NCI-H2196 (cell line): ENCODE data around the gene CCND3.

Source experiments
- DNase-seq: peaks from one replicate; lab custom pipeline; 2025; ENCODE audit not compliant: unreplicated experiment; lab: John Stamatoyannopoulos, UW

CCND3 gene

DNA sequence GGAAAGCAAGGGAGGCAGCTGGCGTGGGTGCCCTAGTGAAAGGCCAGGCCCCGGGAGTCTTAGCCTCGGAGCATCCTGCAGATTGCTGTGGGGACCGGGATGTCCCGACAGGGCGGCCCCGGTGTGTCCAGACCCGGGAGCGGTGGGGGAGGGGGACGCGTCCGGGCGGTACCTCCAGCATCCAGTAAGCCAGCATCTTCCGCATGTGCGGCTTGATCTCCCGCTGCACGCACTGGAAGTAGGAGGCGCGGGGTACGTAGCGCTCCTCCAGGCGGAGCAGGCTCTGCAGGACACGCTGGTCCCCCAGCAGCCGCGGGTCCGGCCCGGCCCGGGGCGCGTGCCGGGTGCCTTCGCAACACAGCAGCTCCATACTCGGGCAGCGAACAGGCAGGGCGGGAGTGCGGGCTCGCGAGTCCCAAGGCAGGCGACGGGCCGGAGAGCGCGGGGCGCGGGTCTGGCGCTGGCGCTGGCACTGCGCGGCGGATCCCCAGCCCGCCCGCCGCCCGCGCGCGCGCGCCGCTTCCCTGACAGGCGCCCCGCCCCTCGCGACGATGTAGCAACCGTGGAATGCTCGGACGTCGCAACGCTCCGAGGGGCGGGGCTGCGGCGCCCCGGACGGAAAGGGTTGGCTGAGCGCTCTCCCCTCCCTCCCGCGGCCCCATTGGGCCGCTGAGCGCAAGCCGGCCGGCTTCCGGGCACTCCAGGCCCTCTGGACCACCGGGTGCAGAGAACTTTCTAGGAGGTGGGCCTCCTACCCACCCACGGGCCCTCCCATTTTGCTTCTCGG, at the start of gene CCND3:
Gene CCND3 (minus strand): TSS at position 529 of the 787 bp plus-strand sequence. CDS start 159 bp downstream, at position 370.
- peak; percentile 94 for DNase-seq

DNA sequence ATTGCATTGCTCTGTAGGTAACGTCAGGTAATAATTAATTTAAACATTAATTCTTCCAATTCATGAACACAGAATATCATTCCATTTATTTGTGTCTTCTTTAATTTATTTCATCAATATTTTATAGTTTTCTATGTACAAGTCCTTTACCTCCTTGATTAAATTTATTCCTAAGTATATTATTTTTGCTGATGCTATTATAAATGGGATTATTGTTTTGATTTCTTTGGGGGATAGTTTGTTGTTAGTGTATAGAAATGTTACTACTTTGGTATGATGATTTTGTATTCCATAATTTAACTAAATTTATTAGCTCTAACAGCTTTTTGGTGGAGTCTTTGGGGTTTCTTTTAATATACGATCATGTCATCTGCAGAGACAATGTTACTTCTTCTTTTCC, 44.7 kb upstream of the CCND3 start:
- no peak for DNase-seq

DNA sequence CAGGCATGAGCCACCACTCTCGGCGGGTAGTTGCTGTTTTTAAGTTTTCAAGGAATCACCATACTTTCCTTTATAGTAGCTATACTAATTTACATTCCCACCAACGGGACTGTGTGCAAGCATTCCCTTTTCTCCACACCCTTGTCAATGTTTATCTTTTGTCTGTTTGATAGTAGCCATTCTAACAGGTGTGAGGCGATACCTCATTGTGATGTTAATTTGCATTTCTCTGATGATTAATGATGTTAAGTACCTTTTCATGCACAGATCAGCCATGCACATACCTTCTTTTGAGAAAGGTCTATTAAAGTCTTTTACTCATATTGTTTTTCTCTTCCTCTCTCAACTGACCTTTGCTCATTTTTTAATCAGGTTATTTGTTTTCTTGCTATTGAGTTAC, 43.0 kb upstream of the CCND3 start:
- DNase-seq = no peak

DNA sequence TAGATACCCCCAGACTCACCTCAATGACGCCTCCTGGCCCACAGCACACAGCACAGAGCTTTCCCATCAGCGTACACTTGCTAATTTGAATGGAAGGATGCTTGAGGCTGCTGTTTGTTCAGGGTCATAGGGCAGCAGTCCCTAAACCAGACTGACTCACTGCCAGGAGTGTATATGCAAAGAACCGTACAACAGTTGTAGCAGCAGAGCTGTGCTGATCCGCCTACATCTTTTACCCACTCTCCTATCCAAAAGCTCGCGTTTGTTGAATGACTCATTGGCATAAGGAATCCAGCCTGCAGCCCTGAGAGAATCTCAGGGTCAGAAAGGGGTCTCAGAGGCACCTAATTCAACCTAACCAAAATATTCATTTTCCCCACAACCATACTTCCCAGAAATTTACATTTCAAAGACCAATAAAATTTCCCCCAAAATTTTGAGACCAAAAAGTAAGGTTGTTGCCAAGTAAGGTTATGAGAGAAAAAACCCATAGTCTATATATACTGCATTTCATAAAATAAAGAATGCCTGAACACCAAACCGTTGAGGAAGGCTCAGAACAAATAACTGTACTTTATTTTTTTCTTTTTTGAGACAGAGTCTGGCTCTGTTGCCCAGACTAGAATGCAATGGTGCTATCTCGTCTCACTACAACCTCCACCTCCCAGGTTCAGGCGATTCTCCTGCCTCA, 35.3 kb upstream of the CCND3 start:
- DNase-seq = no peak

DNA sequence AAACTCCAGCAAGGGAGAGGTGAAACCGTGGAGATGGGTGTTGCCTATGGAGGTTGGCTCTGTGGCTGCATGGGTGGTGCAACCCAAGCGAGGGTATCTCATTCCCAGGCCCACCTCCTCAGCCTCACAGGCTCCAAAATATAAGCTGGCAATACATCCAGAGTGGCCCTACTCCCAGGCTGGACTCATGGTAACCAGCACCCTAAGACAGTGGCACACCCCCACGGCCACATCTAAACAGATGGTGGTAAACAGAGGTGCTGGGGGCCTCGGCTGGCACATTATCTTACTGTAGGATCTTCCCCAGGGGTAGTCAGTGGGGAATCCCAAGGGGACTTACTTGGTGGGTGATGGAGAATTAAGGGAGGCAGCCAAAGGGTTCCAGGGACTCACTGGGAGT, 33.7 kb upstream of the CCND3 start:
- no peak for DNase-seq

DNA sequence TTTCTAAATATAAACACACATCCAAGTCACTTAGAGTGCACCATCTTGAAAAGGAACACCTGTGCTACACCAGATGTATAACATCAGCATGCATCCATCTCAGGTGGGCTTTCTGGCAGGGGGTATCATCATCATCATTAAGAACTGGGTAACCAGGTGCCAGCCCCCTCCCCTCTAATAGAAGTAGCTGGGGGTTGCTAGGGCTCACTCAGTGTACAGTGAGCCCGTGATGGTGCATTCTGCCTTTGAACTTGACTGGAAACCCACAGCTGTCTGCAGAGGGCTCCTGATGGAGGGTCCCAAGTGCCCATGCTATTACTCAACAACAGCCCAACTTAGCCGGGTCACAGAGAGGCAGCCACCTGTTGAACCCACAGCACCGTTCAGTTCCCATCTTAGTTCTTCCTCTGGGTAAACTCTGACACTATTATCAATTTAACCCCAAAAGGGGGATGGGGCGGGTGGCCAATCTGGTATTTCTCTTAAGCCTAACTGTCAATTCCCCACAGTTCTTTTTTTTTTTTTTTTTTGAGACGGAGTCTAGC, 32.7 kb upstream of the CCND3 start:
- DNase-seq = no peak

DNA sequence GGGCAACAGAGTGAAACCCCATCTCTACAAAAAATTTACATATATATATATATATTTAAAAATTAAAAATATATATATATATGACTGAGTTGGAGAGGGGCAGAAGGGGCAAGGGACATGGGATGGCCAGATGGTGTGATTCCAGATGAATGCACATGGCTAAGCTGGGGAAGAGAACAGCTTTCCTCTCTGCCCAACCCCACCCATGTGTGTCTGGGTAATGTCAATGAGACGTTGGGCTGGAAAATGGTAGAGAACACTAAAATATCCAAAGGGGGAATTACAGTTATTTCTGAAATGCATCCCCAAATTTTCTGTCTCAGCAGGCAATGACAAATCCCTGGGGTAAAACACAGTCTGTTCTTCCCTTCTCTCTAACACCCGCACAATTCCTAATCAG, 31.2 kb upstream of the CCND3 start:
- DNase-seq = no peak

DNA sequence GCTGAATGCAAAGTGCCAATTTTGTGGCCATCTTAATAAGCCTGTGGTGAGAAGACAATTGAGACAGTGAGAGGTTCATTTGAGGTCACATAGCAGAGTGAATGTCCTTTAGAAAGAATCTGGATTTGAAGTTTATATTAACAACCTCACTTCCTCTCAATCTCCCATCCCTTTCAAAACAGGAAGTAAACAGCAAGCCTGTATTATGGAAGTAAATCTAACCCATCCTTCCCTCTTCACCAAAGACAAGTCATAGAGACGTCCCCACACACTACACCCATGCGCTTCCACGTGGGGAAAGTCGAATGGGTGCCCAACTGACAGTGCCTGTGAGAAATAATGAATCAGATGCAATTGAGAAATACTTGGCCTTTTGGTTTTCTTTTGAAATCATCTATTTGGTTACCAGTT, 28.8 kb upstream of the CCND3 start:
- DNase-seq = no peak

DNA sequence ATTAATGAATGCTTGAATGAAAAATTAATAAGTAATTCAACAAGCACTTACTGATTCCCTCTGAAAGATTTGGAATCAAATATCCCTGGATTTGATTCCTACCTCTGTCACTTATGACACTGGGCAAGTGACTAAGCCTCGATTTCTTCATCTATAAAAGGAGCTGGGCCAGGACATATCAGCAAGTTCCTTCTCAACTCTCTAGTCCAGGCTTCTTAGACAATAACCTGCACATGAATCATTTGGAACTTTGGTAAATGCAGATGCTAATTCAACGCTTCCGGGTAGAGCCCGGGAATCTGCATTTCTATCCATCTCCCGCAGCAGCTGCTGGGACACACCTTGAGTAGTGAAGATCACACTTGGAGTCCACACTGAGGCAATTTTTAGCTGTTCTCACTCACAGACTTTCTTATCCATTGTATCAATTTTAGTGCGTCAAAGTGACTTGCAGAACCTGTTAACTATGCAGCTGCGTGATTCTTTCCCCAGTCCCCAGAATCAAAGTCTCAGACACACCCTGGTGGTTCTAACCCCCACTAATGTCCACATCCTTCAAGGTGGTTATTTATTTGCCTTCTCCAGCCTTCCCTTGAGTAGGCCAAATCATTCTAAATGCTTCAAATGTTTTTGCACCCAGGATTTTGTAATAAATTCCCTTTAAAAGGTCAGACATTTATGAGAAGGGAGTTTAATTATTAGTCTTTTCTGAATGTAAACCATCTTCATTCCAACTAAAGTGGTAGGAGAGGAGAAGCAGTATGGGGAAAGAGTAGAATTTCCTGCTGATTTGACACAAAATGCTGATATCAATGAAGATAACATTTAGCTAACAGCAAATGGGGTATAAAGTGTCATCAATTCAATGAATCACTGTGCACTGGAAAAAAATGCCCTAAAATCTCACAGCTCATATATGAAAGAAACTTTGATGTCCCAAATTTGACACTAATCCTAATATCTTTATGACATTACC, 26.0 kb upstream of the CCND3 start:
- DNase-seq = no peak

DNA sequence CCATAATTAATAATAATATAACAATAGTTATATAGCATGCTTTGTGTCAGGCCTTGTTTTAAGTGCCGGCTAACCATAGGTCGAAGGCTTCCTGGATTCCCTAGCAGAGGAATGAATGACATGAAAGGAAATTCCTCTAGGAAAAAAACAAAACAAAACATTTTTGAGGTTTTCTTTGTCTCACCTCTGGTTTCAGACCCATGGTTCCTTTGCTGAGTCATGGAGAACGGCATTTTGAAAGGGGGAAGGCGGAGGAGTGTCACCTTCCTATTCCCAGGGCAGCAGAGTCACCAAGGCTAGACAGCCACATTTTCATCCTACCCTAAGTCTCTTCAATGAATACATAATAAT, 25.3 kb upstream of the CCND3 start:
- DNase-seq = no peak

DNA sequence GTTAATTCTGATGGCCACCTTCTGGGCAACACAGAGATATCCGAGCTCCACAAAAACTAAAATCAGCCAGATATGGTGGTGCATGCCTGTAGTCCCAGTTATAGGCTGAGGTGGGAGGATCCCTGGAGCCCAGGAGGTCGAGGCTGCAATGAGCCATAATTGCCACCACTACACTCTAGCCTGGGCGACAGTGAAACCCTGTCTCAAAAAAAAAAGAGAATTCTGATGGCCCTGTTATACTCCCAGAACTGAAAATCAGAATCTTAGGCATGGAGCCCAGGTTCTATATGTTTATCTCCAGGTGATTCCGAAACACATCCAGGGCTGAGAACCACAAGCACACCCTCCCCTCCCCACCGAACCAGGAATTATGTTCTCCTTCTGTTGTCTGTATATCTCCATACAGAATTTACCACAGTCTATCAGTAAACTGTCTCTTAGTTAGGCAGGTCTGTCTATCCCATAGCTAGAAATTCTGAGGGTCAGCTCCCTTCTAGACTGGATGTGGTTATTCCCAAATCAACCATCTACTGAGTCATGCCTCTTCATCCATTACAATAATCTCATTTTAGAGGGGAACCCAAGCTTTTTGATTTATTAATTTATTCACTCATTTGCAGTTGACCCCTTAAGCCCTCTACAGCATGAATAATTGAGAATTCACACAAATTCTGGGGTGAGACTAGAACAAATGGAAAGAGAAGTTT, 24.8 kb upstream of the CCND3 start:
- DNase-seq = no peak

DNA sequence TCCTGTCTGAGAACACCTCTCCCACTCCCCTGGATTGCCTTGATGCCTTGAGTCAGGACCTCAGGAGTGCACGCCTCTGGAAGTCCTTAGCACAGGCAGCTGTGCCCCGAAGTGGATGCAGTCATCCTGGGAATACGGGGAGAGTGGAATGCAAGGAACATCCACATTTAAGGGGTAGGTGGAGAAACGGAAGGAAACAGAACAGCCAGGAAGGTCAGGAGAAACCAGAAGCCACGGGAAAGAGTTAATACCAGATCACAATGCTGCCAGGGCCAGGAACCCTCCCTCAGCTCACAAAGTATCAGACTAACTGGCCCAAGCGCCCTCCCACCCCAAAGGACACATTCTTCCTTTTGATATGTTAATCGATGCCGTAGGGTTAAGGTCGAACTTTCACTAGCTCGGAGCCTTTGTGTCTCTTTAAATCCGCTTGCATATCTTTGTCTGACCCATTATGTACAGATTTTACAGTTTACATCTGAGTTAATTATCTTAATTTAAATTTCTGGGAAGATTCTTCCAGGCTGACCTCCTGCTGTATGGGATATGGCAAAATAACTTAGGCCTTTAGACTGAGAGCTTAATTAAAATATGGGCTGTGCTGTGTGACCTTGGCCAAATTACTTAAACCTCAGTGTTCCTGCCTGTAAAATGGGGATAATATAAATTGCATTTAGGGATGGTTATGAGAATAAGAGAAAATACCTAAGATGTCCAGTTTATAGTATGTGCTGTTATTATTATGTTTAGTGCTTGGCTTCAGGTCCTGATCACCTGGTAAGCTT, 24.0 kb upstream of the CCND3 start:
- no peak for DNase-seq

DNA sequence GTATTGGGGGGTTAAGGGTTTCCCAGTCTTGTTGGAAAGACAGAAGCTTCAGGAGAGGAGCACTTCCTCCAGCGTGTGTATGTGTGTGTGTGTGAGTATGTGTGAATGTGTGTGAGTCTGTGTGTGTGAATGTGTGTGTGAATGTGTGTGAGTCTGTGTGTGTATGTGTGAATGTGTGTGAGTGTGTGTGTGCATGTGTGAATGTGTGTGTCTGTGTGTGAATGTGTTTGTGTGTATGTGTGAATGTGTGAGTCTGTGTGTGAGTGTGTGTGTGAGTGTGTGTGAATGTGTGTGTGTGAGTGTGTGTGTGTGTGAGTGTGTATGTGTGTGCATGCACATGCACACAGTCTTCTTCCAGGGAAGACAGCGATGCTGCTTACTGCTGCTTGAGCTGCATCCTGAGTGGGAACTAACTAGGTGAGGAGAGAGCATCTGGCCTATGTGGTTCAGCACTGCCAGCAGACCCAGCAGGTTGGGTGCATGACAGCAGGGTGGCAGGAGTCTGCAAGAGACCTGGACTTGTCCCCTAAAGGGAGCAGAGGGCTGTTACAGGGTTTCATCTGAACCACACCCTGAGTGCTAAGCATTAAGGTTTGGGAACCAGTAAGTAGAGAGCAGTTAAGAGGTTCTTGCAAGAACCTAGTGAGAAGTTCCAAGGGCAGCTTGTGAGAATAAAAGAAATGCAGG, 22.7 kb upstream of the CCND3 start:
- no peak for DNase-seq

DNA sequence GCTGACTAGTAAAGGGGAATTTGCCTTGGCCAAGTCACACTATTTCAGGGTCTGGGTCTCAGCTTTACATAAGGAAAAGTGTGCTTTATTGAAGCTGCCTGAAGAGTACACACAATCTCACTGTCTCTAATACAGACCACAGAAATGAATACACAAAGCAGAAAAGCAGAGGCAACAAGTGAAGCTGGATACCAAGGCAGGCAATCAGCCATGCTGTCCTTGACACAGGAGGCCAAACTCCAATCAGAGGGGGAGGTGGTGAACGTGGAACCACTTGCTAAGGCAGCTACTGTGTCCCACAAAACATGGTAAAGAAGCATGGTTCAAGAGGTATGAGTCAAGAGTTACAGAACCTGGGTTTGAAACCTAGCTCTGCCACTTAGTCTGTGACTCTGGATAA, 21.8 kb upstream of the CCND3 start:
- DNase-seq = no peak

DNA sequence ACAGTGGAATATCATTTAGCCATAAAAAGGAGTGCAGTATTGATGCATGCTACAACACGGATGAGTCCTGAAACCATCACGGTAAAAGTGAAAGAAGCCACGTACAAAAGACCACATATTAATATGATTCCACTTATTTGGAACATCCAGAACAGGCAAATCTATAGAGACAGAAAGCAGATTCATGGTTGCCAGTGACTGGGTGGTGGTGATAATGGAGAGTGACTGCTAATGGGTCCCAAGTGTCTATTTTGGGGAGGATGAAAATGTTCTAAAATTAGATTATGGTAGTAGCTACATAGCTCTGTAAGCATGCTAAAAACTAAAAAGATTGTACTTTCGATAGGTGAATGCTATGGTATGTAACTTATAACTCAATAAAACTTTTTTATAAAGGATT, 18.4 kb upstream of the CCND3 start:
- DNase-seq = no peak

DNA sequence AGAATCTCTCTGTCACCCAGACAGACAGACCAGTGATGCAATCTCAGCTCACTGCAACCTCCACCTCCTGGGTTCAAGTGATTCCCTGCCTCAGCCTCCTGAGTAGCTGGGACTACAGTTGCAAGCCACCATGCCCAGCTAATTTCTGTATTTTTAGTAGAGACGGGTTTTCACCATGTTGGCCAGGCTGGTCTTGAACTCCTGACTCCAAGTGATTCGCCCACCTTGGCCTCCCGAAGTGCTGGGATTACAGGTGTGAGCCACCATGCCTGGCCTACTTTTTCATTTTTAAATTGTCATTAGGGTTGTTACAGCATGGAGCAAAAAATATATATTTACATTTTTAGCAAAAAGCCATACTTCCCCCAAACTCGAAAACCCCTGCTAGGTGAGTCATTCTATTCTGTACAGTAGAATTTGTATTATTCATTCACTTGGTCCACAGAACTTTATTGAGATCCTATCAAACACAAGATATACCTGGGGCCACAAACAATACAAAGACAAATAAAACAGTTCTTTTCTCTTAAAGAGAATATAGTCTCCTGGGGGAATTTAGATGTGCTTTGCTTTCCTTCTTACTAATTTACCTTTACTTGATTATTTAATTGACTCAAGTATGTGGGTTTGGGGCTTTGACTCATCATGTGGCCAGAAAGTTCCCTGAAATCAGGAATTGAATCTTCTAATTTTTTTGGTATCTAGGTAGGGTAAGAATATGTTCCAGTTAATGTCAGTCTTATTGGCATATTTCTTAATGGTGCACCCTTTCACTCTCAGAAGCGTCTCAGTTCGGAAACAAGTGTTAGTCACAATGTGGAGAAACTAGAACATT, 16.6 kb upstream of the CCND3 start:
- no peak for DNase-seq

DNA sequence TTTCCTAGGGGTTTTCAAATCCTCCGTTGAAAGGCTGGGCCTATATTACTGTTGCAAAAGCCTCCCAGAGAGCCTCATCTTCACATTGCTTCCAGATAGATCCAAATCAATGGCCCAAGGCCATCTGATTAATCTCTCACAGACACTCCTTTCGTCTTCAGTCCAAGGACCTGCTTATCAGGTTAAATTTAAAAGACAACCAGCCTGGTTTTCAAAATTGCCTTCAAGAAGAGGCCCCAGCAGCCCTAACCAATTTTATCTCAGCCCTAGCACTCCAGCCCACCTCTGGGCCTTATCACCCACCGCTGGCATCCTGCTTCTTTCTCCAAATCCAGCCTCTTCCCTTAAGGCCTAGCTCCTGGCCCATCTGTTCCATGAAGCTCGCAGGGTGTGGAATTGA, 15.5 kb upstream of the CCND3 start:
- DNase-seq = no peak

DNA sequence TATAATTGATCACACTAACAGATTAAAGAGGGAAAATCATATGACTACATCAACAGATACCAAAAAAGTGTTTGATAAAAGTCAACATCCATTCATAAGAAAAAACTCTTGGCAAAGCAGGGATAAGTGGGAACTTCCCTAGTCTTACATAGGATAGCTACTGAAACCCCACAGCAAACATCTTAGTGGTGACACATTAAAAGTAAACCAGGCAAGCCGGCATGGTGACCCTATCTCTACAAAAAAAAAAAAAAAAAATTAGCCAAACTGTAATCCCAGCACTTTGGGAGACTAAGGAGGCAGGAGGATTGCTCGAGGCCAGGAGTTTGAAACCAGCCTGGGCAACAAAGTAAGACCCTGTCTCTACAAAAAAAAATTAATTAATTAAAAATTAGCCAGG, 13.8 kb upstream of the CCND3 start:
- no peak for DNase-seq
